GM21360 (cell line): ENCODE results near the gene CCM2L.

ENCODE experiments used
- ATAC-seq: cut with Tn5 transposase; IDR thresholded peaks from one replicate; pipeline ENCODE4 v1.9.1; 2021; ENCODE audit warnings: mild to moderate bottlenecking, moderate library complexity; ENCODE audit not compliant: unreplicated experiment

CCM2L gene

DNA sequence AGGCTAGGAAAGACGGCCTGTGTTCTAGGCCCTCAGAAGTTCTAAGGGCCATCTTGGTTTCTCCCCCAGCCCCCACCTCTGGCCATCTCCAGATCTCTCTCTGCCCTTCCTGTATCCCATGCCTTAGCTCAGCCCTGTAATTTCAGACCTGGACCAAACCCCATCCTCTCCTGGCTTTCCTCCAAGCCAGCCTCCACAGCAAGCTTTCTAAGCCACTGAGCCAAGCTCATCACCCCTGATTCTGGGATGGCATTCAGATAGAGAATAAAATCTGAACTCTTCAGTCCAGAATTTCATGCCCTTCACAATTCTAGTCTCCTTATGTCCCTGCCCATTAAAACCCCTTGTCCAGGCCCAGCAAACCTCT is 18.9 kb upstream of the CCM2L start:
- ATAC-seq = no peak

DNA sequence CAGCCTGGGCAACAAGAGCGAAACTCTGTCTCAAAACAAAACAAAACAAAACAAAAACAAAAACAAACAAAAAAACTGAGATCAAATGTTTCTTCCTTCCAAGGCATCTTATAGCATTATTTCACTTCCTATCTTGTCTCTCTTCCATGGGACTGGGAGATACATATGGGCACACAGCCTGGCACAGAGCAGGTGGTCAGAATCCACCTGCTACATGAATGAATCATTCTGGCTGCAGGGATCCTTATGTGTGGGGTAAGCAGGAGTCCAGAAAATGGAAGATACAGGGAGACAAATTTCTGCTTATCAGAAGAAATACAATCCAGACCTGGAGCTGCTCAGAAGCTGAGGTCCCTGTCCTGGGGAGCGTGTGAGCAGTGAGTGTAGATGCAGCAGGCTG is 18.2 kb upstream of the CCM2L start:
- ATAC-seq = no peak

DNA sequence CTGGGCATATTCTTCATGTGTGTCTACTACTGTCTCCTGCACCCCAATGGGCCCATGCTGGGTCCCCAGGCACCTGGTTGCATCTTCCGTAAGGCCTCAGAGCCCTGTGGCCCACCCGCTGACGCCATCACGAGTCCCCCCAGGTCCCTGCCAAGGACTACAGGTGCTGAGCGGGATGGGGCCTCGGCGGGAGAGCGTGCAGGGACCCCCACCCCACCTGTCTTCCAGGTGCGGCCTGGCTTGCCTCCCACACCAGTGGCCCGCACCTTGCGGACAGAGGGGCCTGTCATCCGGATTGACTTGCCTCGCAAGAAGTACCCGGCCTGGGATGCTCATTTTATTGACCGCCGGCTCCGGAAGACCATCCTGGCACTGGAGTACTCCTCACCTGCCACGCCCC is 13.2 kb upstream of the CCM2L start:
- ATAC-seq = no peak

DNA sequence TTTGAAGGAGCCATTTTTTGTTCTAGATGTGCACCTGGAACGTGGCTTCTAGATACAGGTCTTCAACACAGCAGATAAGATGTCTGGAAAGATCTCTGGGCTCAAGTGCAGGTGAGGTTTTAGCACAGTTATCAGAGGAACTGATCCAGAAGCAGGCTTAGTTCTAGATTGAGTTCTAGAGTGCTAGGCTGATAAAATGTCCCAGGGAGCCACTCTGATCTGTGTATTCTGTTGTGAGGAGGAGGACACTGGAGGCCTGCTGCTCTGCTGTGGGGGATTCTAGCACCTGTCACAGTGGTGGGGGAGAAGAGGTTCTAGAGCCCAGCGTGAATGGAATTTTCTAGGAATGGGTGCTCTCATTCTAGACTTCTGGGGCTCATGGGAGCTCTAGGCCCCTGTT is 12.0 kb upstream of the CCM2L start:
- ATAC-seq = no peak

DNA sequence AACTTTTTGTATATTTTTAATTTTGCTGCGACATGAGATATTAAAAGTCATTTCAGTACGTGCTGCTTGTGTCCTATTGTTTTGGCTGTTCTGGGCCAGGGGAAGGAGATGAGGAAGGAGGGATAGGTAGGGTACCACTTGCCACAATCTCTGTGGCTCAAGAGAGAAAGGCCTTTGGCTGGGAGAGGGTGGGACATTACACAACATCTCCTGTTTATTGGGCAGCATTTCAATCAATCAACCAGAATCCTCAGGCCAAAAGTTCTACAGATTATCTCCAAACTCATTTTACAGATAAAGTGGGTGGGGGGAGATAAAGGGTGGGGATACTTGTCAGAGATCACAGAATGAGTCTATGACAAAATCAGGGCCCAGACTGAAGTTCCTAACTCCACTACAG is 6.9 kb upstream of the CCM2L start:
- no peak for ATAC-seq

DNA sequence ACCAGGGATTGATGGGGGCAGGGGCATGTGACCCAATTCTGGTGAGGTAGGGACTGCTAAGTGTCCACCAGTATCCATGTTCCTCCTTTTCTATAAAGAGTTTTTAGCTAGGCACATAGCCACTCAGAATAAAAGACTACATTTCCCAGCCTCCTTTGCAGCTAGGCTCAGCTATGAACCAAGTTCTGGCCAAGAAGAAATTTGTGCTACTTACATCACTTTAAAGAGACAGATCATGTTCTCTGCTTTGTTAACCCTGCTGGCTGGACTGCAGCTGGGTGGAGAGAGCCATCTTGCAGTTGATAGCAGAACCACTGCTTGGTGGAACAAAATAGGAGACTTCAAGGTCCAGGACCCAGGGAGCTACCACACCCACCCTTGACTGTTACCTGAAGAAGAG is 5.3 kb upstream of the CCM2L start:
- no peak for ATAC-seq

DNA sequence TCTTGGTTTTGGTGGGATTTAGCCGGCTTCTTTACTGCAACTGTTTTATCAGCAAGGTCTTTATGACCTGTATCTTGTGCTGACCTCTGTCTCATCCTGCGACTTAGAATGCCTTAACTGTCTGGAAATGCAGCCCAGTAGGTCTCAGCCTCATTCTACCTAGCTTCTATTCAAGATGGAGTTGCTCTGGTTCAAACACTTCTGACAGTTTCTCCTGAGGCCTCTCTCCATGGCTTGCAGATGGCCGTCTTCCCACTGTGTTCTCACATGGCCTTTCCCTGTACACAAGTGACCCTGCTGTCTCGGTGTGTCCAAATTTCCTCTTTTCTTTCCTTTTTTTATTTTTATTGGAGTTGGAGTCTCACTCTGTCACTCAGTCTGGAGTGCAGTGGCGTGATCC is 4.2 kb upstream of the CCM2L start:
- ATAC-seq = no peak

DNA sequence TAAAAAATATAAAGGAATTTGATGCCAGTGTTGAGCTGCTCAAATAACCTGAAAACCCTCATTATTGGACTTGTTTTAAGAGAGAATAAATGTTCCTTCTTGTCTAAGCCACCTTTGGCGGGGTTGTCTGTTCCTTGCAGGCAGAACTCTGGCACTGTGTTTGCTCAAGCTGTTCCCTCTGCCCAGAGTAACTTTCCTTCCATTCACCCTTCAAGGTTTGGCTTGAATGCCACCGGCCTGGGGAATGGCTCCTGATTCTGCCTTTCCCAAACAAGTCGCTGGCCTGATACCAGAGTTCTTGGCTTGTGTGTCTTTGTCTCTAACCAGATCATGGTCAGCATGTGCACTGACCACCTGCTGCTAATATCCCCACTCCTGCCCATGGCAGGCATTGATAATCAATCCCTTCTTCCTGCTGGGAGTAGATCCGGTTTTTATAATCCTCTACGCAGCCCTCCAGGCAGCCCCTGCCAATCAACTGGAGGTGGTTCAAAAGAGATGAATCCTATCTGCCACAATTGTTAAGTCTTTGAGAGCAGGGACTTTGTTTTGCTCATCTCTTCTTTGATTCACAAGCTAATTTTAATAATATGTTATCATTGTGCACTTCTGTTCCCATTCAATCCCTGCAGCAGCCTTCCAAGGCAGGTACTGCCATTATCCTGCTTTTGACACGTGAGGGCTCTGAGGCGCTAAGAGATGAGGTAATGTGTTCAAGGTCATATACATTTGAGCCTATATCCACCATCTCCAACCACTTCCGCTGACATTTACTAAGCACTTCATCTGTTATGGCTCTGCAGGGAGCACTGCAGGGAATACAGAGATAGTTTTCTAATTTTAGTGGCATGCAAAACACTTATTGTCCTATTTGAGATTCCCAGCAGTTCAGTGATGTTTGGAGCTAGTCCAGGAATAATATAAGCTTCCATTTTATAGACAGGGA is 3.1 kb upstream of the CCM2L start:
- no peak for ATAC-seq

DNA sequence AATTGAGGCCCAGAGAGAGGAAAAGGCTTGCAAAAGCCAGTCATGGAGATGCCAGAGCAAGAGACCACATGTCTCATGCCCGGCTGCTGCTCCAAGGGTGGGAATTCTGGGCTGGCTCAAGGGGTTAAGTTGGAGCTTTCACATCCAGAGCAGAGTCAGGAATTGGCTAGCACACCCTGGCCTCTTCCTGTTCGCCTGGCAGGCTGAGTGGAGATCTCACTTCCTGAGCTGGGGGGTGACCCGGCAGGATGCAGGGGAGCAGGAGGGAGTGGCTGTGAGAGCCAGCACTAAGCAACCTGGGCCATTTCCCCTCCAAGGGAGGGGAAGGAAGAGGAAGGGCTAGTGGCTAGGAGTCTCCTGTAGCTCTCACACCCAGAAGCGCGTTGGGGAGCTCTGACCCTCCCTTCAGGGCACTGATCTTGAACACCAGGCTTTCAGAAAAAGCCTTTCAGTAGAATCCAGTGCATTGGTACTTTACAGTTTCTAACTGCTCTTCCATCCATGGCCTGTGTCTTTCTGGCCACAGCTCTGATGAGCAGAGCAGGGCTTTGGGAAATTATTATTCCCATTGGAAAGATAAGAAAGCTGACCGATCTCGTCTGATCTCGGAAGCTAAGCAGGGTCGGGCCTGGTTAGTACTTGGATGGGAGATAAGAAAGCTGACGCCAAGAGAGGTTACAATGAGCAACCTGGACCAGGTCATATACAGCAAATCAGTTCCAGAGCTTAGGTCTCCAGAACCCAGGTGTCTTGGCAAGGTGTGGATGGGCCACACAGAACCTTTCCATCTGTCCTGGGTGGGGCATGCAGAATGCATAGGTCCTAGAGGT is 2.2 kb upstream of the CCM2L start:
- no peak for ATAC-seq

DNA sequence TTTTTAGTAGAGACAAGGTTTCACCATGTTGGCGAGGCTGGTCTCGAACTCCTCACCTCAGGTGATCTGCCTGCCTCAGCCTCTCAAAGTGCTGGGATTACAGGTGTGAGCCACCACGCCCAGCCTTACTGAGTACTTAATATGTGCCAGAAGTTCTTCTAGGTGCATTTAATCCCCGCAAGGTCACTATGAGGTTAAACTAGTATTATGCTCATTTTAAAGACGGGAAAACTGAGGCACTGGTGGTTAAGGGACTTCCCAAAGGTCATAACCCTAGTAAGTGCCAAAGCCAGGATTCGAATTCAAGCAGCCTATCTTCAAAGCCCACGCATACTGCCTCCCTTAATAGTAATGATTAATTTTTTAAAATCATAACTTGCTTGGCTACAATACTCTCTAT is 674 bp upstream of the CCM2L start:
- no peak for ATAC-seq

DNA sequence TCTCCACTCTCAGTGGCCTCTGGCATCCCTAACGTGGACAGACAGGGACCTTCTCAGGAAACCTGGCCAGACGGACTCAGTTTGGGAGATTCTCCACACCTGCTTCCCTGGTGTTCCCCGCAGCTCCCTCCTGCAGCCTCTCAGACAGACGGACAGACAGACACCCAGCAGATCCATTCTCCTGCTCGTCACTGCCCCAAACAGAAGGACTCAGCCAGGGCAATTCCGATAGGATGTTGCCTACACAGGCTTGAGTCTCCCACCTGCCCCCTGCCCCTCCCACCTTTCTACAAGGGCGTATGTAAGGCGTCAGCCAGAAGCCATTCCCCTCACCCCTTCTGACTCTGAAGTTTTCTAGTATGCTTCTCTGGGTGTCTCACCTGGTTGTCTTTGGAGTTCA is 428 bp downstream of the CCM2L start:
- no peak for ATAC-seq

DNA sequence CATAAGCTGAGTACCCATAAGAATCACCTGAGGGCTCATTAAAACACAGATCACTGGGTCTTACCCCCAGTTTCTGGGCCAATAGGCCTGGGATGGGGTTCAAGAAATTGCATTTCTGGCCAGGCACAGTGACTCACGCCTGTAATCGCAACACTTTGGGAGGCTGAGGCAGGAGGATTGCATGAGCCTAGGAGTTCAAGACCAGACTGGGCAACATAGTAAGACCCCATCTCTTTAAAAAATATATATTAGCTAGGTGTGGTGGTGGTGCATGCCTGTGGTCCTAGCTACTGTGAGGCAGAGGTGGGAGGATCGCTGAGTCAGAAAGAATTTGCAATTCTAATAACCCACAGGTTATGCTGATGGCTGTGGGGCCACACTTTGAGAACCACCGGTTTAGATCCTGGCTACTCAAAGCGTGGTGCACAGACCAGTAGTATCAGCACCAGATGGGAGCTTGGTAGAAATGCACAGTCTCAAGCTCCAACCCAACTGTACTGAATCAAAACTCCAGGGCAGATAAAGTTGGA is 2.0 kb downstream of the CCM2L start:
- no peak for ATAC-seq

DNA sequence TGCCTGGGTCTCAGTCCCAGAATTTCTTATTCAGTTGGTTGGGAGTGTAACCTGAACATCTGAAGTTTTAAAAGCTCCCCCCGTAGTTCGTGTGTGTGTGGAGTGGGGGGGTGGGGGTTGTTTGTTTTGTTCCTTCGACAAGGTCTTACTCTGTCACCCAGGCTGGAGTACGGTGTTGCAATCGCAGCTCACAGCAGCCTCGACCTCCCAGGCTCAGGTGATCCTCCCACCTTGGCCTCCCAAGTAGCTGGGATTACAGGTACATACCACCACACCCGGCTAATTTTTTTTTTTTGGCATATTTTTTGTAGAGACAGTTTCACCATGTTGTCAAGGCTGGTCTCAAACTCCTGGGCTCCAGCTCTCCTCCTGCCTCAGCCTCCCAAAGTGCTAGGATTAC is 3.1 kb downstream of the CCM2L start:
- no peak for ATAC-seq

DNA sequence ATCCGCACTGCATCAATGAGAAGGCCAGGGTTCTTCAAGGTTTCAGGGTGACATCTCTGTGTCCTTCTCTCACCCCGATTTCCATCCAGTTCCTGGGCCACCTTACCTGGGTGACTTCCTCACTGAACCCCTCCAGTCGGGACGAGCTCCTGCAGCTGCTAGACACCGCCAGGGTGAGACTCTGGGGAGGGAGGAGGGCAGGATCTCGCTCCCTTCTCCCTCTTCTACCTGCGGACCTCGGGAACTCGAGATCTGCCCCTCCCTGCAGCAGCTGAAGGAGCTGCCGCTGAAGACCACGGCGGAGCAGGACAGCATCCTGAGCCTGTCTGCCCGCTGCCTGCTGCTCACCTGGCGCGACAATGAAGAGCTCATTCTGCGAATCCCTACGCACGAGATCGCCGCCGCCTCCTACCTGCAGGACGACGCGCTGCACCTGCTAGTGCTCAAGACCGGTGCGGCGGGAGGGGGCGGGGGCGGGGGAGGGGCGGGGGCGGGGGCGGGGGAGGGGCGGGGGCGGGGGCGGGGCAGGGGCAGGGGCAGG is 7.5 kb downstream of the CCM2L start:
- no peak for ATAC-seq

DNA sequence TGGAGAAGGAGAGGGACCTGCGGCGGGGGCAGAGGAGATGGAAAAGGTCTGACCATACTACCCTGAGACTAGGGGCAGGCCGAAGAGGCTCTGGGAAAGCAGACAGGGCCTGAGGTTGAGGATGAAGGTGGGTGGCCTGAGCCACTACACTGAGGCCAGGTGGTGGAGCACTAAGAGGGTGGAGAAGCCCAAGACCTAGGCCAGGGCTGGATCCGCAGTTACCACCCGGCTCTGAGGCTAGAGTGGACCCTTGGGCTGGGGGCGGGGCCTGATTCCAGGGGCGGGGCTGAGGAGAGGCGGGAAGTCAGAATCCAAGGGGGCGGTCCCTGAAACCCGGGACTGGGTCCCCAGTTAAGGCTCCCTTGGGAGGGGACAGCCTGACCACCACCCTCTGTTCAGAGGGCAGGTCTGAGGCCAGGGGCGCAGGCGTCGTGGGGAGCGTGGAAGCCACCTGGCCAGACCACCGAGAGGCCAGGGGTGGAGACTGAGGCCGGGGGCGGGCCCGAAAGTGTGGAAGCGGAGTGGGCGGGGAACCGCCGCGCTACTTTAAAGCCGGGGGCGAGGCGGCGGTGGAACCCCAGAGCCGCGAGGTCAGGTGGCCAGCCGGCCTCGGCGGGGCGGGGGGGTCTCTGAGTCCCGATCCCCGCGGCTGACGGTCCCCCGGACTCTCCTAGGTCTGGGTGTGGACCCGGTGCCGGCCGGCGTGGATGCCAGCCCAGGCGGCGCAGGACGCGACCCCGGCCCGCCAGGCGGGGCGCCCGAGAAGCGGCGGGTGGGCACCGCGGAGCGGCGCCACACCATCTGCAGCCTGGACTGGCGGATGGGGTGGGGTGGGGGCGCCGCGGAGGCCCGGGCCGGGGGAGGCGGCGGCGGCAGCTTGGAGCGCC is 8.3 kb downstream of the CCM2L start:
- ATAC-seq = no peak

DNA sequence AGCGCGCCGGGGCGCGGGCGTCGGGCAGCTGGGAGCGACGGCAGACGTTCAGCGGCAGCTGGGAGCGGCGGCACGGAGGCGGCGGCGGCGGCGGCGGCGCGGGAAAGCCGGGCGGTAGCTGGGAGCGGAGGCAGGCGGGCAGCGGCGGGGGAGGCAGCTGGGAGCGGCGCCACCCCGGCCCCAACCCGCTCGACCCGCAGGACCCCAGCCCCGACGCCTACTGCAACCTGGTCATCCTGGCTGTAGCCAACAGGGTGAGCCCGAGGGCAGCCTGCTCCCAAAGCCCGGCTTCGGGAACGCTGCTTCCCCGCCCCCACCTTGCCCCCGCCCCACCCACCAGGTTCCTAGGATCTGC is 8.9 kb downstream of the CCM2L start:
- ATAC-seq = no peak

DNA sequence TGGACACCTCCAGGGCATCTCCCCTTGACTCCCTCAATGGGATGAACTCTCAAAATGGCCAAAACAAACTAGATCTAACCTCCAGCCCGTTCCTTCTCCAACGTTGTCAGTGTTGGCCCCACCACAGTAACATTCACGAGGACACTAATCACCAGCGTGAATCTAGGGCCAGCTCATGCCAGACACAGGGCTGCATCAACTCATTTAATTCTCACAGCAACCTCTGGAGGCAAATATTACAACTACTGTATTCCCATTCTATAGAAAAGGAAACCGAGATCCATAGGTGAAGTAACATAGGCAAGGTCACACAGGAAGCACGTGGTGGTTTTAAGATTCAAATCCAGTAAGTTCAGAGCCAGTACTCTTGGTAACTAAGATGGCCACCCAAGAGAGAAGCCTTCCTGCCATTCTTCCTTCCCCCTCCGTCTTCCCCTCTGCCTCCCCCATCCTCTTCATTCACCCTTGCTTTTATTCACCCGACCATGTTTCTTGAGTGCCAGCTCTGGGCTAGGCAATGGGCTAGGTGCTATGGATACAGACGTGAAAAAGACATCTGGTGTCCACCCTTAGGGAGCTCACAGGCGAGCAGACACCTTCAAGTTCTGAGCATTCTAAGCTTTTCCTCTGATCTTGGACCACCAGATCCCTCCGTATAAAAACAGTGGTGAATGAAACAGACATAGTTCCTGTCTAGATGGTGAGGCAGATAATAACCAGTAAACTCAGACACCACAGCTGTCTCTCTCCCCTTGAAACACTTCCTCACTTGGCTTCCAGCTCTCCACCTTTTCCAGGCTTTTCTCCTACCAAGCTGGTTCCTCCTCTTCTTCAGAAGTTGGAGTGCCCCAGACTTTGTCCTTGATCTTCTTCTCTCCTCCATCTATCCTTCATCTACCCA is 9.6 kb downstream of the CCM2L start:
- ATAC-seq = no peak

DNA sequence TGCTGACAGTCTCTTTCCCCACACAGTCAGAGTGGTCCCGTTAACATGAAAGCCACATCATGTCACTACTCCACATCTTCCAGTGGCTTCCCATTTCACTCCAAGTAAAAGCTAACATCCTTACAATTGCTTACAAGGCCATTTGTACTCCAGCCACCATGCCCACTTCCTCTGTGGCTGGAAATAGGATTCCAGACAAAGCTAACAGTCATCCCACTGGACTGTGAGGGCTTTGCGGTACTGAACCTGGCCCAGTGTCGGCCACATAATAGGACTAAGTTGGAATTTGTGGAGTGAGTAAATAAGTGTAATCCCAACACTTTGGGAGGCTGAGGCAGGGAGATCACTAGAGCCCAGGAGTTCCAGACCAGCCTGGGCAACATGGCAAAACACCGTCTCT is 10.9 kb downstream of the CCM2L start:
- ATAC-seq = no peak

DNA sequence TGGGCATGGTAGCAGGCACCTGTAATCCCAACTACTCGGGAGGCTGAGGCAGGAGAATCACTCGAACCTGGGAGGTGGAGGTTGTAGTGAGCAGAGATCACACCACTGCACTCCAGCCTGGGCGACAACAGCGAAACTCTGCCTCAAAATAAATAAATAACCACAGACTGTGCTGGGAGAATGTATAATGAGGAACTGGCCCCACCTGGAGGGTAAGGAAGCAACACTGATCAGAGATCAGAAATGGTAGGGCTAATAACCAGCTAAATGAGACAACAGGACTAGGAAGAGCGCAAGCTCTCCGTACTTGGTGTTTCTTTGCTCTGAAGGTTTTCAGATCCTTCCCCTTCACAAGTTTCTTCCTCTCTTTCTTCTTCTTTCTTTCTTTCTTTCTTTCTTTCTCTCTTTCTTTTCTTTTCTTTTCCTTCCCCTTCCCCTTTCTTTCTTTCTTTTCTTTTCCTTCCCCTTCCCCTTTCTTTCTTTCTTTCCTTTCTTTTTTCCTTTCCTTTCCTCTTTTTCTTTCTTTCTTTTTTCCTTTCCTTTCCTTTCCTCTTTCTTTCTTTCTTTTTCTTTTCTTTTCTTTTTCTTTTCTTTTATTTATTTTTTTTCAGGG is 14.6 kb downstream of the CCM2L start:
- no peak for ATAC-seq
